HepG2 (cell line): ENCODE data around the gene MTTP. TPM values are rescaled to one million over a fixed set of nuclear protein-coding genes. Genes with fewer than 3 reads are reported as not detected.

Source experiments
- AKAP8 ChIP-seq: sonication (generic); formaldehyde crosslinking; IDR thresholded peaks from 2 replicates; pipeline ENCODE4 v1.5.1; 2020; ENCODE audit warnings: mild to moderate bottlenecking, missing genetic modification reagents
- CHD2 ChIP-seq: IDR thresholded peaks from 2 replicates; pipeline ENCODE4 v1.6.1; 2011; ENCODE audit warnings: low read depth, low read length, improper control_type of control experiment
- HNRNPH1 ChIP-seq: fragments of 200-400 bp; formaldehyde crosslinking; optimal IDR thresholded peaks from 2 replicates; pipeline ENCODE3; 2017; ENCODE audit warnings: mild to moderate bottlenecking, low read depth, low read length
- NPAS2 ChIP-seq: sonication (generic); formaldehyde crosslinking; IDR thresholded peaks from 2 replicates; pipeline ENCODE4 v1.8.0; 2022; ENCODE audit warnings: mild to moderate bottlenecking, missing genetic modification reagents, borderline replicate concordance
- RBFOX2 ChIP-seq: fragments of 200-400 bp; formaldehyde crosslinking; IDR thresholded peaks from 2 replicates; pipeline ENCODE4 v1.6.1; 2017; ENCODE audit warnings: low read depth, mild to moderate bottlenecking, low read length
- RFXANK ChIP-seq: IDR thresholded peaks from 2 replicates; pipeline ENCODE4 v1.6.1; 2016
- SIX4 ChIP-seq: sonication (generic); formaldehyde crosslinking; IDR thresholded peaks from 2 replicates; pipeline ENCODE4 v1.4.0; 2020; ENCODE audit warnings: missing genetic modification reagents
- SP140L ChIP-seq: sonication (generic); formaldehyde crosslinking; IDR thresholded peaks from 2 replicates; pipeline ENCODE4 v1.4.0; 2020; ENCODE audit warnings: missing genetic modification reagents, borderline replicate concordance
- TAF15 ChIP-seq: fragments of 200-400 bp; formaldehyde crosslinking; IDR thresholded peaks from one replicate; pipeline ENCODE4 v1.6.1; 2018; ENCODE audit warnings: mild to moderate bottlenecking, low read depth, low read length; ENCODE audit not compliant: poor library complexity, severe bottlenecking
- ZNF335 ChIP-seq: sonication (generic); formaldehyde crosslinking; IDR thresholded peaks from 2 replicates; pipeline ENCODE4 v1.4.0; 2020; ENCODE audit warnings: missing genetic modification reagents
- ZNF549 ChIP-seq: sonication (generic); formaldehyde crosslinking; IDR thresholded peaks from 2 replicates; pipeline ENCODE4 v1.5.0; 2020; ENCODE audit warnings: missing genetic modification reagents
- ZNF703 ChIP-seq: sonication (generic); formaldehyde crosslinking; IDR thresholded peaks from 2 replicates; pipeline ENCODE4 v1.5.1; 2020; ENCODE audit warnings: missing genetic modification reagents, mild to moderate bottlenecking, moderate library complexity, borderline replicate concordance
- ZNF713 ChIP-seq: sonication (generic); formaldehyde crosslinking; IDR thresholded peaks from 2 replicates; pipeline ENCODE4 v1.4.0; 2020; ENCODE audit warnings: mild to moderate bottlenecking, missing genetic modification reagents
- ZNF737 ChIP-seq: sonication (generic); formaldehyde crosslinking; IDR thresholded peaks from 2 replicates; pipeline ENCODE4 v1.5.0; 2020; ENCODE audit warnings: missing genetic modification reagents, mild to moderate bottlenecking, borderline replicate concordance
- polyA plus RNA-seq, 8 experiments: library from polyadenylated mRNA; depleted of rRNA in 3 of 8; stranded (reverse) in 7 of 8; unstranded in 1 of 8; fragments of >200 nt; fragmentation: Illumina TruSeq in 4 of 8; extraction: Trizol in 4 of 8; gene quantifications; 2 replicates each; pipeline versions ENCODE4 v1.2.1 to v1.2.3, GENCODE V29; 2011 to 2016; ENCODE audit warnings: low read depth in 4 of 8, missing spikeins in 1 of 8, mixed read lengths in 1 of 8; ENCODE audit not compliant: insufficient read depth in 1 of 8
- total RNA-seq, 5 experiments: library from RNA; depleted of rRNA; stranded (reverse); fragments of >200 nt; fragmentation: Illumina TruSeq; extraction: Trizol; gene quantifications; 2 replicates each; pipeline ENCODE4 v1.2.3, GENCODE V29; 2016; ENCODE audit warnings: low read depth in 1 of 5
- TF ChIP-seq, protein P1 (sequence below): IDR thresholded peaks from 2 replicates; pipeline ENCODE4 v1.6.1; 2016; ENCODE audit warnings: mild to moderate bottlenecking
- TF ChIP-seq, protein P2 (sequence below): IDR thresholded peaks from 2 replicates; pipeline ENCODE4 v1.6.1; 2016; ENCODE audit warnings: control low read depth
- TF ChIP-seq, protein P3 (sequence below): sonication (generic); formaldehyde crosslinking; IDR thresholded peaks from 2 replicates; pipeline ENCODE4 v1.4.0; 2020; ENCODE audit warnings: mild to moderate bottlenecking, missing genetic modification reagents, borderline replicate concordance
- TF ChIP-seq, protein P4 (sequence below): sonication (generic); formaldehyde crosslinking; IDR thresholded peaks from 2 replicates; pipeline ENCODE4 v1.8.1; 2023; ENCODE audit warnings: missing genetic modification reagents, inconsistent platforms, borderline replicate concordance
- TF ChIP-seq, protein P5 (sequence below): conservative IDR thresholded peaks from 2 replicates; pipeline ENCODE4 v1.6.1; 2018; ENCODE audit warnings: missing genetic modification reagents
- TF ChIP-seq, protein P6 (sequence below): sonication (generic); formaldehyde crosslinking; conservative IDR thresholded peaks from 2 replicates; pipeline ENCODE4 v1.5.0; 2020; ENCODE audit warnings: missing genetic modification reagents

Gene MTTP
- total and polyA plus RNA-seq, 2 of the 13 experiments (the other 11 are each of a cell fraction or from before 2014, with no cell fraction given) = 84.7 to 102 TPM

DNA sequence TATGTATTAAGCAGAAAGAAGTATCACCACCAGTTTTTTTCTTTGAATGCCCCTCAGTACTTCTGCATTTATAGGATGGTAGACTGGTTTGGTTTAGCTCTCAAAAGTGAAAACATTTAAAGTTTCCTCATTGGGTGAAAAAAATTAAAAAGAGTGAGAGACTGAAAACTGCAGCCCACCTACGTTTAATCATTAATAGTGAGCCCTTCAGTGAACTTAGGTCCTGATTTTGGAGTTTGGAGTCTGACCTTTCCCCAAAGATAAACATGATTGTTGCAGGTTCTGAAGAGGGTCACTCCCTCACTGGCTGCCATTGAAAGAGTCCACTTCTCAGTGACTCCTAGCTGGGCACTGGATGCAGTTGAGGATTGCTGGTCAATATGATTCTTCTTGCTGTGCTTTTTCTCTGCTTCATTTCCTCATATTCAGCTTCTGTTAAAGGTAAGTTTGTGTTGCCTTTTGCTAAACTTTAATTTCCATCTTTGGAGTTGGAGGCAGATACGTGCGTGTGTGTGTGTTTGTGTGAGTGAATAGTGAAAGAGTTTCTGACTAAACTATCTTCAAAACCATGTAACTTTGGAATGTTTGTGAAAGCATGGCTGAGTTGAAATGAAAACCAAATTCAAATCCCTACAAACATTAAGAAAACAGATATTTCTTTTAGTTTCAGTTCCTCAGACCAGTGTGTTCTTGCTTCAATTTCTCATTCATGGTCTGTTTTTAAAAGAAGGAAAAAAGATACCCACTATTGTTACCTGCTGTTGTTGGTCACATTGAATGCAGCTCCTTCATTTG lies at the start of gene MTTP (continued):
- TF ChIP-seq, protein P1, sequence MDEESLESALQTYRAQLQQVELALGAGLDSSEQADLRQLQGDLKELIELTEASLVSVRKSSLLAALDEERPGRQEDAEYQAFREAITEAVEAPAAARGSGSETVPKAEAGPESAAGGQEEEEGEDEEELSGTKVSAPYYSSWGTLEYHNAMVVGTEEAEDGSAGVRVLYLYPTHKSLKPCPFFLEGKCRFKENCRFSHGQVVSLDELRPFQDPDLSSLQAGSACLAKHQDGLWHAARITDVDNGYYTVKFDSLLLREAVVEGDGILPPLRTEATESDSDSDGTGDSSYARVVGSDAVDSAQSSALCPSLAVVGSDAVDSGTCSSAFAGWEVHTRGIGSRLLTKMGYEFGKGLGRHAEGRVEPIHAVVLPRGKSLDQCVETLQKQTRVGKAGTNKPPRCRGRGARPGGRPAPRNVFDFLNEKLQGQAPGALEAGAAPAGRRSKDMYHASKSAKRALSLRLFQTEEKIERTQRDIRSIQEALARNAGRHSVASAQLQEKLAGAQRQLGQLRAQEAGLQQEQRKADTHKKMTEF (CRISPR knock-in tag) = peak; percentile 57; the same call in 1 of the 2 replicates
- no peak for TF ChIP-seq ZNF713 (CRISPR knock-in tag)
- TF ChIP-seq, protein P2, sequence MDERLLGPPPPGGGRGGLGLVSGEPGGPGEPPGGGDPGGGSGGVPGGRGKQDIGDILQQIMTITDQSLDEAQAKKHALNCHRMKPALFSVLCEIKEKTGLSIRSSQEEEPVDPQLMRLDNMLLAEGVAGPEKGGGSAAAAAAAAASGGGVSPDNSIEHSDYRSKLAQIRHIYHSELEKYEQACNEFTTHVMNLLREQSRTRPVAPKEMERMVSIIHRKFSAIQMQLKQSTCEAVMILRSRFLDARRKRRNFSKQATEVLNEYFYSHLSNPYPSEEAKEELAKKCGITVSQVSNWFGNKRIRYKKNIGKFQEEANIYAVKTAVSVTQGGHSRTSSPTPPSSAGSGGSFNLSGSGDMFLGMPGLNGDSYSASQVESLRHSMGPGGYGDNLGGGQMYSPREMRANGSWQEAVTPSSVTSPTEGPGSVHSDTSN (CRISPR knock-in tag) = no peak
- TF ChIP-seq RBFOX2 = peak; percentile 22; the same call in 1 of the 2 replicates
- no peak for TF ChIP-seq ZNF737 (CRISPR knock-in tag)
- no peak for TF ChIP-seq RFXANK
- TF ChIP-seq, protein P3, sequence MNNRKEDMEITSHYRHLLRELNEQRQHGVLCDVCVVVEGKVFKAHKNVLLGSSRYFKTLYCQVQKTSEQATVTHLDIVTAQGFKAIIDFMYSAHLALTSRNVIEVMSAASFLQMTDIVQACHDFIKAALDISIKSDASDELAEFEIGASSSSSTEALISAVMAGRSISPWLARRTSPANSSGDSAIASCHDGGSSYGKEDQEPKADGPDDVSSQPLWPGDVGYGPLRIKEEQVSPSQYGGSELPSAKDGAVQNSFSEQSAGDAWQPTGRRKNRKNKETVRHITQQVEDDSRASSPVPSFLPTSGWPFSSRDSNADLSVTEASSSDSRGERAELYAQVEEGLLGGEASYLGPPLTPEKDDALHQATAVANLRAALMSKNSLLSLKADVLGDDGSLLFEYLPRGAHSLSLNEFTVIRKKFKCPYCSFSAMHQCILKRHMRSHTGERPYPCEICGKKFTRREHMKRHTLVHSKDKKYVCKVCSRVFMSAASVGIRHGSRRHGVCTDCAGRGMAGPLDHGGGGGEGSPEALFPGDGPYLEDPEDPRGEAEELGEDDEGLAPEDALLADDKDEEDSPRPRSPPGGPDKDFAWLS (CRISPR knock-in tag) = no peak
- no peak for TF ChIP-seq CHD2
- no peak for TF ChIP-seq ZNF335 (CRISPR knock-in tag)
- TF ChIP-seq SIX4 (CRISPR knock-in tag) = 0 out of 2 replicates have a peak, but pooled peaks have one; percentile 31
- TF ChIP-seq ZNF703 (CRISPR knock-in tag) = no peak
- TF ChIP-seq TAF15 = no peak
- no peak for TF ChIP-seq AKAP8 (CRISPR knock-in tag)
- TF ChIP-seq NPAS2 = no peak
- TF ChIP-seq, protein P4, sequence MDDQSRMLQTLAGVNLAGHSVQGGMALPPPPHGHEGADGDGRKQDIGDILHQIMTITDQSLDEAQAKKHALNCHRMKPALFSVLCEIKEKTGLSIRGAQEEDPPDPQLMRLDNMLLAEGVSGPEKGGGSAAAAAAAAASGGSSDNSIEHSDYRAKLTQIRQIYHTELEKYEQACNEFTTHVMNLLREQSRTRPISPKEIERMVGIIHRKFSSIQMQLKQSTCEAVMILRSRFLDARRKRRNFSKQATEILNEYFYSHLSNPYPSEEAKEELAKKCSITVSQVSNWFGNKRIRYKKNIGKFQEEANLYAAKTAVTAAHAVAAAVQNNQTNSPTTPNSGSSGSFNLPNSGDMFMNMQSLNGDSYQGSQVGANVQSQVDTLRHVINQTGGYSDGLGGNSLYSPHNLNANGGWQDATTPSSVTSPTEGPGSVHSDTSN (CRISPR knock-in tag) = no peak
- TF ChIP-seq, protein P5, sequence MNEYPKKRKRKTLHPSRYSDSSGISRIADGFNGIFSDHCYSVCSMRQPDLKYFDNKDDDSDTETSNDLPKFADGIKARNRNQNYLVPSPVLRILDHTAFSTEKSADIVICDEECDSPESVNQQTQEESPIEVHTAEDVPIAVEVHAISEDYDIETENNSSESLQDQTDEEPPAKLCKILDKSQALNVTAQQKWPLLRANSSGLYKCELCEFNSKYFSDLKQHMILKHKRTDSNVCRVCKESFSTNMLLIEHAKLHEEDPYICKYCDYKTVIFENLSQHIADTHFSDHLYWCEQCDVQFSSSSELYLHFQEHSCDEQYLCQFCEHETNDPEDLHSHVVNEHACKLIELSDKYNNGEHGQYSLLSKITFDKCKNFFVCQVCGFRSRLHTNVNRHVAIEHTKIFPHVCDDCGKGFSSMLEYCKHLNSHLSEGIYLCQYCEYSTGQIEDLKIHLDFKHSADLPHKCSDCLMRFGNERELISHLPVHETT = no peak
- no peak for TF ChIP-seq HNRNPH1
- no peak for TF ChIP-seq ZNF549
- TF ChIP-seq, protein P6, sequence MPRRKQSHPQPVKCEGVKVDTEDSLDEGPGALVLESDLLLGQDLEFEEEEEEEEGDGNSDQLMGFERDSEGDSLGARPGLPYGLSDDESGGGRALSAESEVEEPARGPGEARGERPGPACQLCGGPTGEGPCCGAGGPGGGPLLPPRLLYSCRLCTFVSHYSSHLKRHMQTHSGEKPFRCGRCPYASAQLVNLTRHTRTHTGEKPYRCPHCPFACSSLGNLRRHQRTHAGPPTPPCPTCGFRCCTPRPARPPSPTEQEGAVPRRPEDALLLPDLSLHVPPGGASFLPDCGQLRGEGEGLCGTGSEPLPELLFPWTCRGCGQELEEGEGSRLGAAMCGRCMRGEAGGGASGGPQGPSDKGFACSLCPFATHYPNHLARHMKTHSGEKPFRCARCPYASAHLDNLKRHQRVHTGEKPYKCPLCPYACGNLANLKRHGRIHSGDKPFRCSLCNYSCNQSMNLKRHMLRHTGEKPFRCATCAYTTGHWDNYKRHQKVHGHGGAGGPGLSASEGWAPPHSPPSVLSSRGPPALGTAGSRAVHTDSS (CRISPR knock-in tag) = no peak
- 0 out of 2 replicates have a peak, but pooled peaks have one; percentile 76 for TF ChIP-seq SP140L
